ENCODE measurements around the gene OCIAD1.
A peak's percentile ranks its signal among the peaks of the same experiment; 100 is the strongest.
"Not testable (repeated sequence)": the region's sequence is repeated elsewhere in the genome, so short reads cannot be mapped to it uniquely, and the experiment has no call there.

OCIAD1 gene, protein sequence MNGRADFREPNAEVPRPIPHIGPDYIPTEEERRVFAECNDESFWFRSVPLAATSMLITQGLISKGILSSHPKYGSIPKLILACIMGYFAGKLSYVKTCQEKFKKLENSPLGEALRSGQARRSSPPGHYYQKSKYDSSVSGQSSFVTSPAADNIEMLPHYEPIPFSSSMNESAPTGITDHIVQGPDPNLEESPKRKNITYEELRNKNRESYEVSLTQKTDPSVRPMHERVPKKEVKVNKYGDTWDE

DNA sequence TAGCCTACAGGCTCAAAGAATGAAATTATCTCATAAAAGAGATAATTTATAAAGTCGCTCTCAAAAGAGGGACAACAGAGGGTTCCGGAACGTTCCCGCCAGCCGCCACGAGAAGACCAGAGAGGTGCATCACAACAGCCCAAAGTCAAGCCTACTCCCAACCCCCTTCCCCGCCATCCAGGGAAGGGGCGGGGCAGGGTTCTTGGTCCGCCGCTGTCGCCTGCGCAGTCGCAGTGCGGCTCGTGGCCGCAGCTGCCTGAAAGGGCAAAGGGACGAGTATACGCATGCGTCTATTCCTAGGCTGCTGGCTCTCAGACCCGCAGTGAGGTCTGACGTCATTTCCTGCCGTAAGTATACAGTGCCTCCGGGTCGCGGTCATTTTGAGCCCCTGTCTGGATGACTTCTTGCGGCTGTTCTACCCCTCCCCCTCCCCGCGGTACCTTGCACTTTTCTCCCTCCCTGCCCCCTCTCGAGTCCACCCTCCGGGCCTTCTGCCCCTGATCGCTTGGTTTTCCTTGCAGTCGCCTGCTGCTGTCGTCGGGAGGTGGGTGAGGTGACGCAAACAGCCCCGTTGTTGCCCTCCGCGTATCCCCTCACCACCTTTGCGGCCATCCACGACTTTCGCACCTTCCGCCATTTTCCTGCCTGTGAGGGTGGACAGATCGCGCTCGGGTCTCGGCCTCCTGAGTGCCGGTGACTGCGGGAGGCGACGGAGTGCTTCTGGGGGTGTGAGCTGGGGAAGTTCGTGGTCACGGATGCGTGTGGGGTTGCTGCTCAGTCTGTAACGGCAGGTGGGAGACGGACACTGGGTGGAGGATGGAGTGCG, at the start of gene OCIAD1:
Gene OCIAD1, plus strand, starts transcription at position 383 of the 826 bp plus-strand sequence. CDS start 1,537 bp downstream, outside the sequence.
- peak; percentile 97 for DNase-seq

DNA sequence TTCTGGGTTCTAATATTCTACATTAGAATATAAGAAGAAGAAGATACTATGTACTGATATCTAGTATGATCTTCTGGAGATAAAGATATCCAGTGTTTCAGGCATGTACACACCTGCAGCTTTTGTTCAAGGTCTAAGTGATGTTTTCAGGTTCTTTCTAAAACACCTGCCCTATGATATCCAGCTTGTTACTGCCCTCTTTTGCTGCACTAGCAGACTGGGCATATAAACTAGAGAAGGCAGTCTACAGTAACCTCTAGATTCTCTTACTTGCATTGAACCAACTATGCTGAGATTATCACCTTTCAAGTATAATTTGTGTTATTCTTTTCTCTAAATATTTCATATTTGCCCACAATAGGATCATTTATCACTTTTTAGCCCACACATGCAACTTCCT, 48.9 kb upstream of the OCIAD1 start:
- no peak for DNase-seq

DNA sequence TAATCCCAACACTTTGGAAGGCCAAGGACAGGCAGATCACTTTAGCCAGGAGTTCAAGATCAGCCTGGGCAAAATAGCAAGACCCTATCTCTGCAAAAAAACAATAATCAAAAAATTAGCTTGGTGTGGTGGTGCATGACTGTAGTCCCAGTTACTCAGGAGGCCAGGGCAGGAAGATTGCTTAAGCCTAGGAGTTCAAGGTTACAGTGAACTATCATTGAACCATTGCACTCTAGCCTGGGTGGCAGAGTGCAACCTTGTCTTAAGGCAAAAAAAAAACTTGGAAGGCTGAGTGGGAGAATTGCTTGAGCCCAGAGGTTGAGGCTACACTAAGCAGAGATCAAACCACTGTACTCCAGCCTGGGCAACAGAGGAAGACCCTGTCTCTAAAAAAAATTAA, 45.6 kb upstream of the OCIAD1 start:
- DNase-seq, result no peak

DNA sequence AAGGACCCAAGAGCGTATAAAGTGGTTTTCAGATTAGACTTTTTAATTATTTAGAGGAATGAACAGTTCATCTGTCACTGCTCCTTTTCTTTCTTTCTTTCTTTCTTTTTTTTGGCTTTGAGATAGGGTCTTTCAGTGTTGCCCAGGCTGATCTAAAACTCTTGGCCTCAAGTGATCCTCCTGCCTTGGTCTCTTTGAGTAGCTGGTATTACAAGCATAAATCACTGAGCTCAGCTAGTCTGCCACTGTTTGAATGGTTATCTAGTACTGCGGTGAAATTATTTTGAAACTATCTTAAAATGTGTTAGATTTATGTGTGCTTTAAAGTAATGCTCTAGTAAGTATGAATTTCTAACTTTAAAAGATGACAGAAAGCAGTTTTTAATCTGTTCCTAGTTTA, 44.3 kb upstream of the OCIAD1 start:
- no peak for DNase-seq

DNA sequence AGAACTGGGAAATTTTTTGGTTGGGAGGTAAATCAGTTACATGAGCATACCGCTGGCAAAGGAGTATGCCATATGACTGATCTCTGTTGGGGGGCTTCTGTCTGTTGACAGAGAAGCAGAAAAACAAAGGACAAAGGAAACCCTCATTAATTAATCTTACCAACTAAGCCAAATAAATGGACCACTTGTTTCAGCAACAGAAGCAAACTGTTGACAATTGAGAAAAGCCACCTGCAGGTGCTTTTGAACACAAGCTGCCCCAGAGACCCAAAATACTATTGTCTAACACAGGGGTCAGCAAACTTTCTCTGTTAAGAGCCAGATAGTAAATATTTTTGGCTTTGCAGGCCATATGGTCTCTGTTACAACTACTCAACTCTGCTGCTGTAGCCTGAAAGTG, 43.8 kb upstream of the OCIAD1 start:
- no peak for DNase-seq

DNA sequence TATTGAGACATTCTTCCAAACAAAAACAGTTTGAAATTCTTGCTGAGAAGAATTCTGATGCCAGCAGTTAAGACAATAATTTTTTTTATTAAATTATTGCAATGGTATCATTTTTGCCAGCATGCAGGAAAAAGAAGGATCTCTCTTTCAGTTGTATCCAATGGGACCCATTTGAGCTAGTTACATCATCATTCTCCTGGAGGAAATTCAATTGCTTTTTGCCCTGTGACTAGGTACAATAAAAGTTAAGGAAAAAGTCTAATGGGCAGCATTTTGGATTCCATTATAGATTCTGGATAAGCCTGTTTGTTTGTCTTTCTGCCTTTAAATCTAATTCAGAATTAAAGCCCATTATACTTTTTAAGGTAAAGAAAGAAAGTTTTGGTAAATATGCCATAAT, 40.3 kb upstream of the OCIAD1 start:
- no peak for DNase-seq

DNA sequence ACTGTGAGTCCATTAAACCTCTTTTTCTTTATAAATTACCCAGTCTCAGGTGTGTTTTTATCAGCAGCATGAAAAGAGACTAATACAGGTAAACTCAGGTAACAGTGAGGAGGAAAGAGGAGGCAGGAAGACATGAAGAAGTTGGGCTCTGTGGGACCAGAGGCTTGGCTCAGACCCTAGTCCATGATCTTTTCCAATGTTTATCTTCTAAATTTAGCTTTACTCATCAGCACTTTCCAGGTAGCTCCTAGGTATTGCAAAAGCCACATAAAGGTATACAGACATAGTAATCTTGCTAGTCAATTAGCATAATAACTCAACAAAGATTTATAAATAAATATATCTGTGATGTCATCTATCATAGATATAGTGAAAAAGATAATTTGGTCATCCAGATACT, 39.6 kb upstream of the OCIAD1 start:
- no peak for DNase-seq

DNA sequence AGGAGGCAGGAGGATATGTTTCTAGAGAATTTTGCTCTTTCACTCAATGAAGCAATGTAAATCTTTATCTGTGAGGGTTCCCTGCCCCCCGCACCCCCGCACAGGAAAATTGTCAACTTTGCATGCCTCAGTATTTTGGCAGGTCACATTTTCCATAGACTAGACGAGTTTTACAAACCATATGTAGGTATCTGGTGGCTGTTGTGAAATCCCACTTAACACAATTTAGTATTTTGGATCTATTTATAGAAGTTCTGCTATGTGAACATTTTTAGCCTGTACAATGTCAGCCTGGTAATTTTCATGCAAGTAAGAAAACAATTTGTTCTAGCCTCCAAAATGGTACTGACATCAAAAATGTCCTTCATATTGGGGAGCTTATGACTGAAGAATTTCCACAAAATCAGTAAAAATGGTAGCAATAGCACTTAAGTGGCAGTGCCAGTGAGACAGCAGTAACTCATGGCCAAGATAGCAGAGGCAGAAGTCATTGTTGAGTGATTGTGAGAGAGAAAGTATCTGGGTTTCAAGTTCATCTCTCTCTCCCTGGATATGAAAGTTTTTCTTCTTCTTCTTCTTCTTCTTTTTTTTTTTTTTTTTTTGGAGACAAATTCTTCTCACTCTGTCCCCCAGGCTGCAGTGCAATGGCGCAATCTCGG, 38.4 kb upstream of the OCIAD1 start:
- DNase-seq, result no peak

DNA sequence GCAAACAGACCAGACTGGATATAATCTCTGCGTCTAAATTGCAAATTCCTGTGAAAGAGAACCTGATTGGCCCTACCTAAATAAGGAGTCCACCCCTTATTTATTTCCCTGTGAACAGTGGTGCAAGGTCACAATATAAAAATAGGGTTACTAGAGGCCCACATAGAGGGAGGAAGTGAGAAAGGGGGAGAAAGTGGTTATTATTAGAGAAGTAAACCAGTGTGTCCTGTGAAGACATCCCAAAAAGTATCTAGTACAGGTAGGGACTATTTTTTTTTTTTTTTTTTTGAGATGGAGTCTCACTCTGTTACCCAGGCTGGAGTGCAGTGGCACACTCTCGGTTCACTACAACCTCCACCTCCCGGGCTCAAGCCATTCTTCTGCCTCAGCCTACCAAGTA, 35.8 kb upstream of the OCIAD1 start:
- no peak for DNase-seq

DNA sequence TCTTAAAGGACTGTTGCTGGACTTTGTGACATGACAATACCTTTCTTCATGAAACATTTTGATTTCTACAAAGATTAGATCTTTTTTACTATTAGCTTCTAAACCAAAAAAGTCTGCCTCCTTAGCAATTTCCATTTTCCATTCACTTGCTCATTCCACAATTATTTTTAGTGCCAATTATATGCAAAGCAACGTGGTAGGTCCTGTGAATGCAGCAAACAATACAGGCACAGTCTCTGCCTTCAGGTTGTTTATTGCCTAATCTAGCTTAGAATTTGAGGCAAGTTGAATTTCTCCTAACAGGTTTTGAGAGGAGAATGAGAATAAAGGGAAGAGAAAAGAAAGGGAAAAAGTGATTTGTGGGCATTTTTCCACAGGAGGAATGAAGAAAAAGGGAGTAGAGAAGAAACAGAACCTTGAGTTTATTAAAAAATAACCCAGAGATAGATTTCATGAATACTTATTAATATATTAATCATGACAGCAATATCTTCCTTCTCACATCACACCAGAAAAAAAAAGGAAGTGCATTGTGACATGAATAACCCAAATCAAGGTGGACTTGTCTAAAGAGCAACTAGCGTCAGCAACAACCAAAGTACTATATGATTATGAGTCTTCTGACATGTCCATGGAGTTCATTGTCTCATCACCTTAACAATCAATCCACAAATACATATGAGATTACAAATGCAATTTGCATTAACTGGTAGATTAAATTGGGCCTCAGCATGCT, 34.5 kb upstream of the OCIAD1 start:
- DNase-seq, result no peak

DNA sequence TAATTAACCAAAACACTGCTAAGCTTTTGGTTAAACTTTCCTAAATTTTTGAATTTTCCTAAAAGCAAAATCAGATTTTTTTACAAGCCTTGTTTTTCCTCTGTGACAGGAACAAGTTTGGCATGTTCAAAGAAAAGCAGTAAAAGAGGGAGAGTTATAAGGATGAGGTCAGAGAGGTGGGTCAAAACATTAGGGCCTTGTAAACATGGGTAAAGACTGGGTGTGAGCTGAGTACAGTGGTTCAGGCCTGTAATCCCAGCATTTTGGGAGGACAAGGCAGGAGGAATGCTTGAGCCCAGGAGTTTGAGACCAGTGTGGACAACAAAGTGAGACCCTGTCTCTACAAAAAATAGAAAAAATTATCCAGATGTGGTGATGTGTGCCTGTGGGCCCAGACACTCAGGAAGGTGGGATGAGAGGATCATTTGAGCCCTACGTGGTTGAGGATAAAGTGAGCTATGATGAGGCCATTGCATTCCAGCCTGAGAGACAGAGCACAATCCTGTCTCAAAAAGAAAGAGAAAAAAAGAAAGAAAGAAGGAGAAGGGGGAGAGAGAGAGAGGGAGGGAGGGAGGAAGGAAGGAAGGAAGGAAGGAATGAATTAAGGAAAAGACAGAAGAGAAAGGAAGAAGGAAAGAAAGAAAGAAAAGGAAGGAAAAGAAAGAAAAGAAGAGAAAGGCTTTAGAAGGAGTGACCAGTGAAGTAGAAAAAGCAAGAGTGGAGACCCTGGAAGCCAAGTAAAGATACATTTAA, 33.8 kb upstream of the OCIAD1 start:
- no peak for DNase-seq

DNA sequence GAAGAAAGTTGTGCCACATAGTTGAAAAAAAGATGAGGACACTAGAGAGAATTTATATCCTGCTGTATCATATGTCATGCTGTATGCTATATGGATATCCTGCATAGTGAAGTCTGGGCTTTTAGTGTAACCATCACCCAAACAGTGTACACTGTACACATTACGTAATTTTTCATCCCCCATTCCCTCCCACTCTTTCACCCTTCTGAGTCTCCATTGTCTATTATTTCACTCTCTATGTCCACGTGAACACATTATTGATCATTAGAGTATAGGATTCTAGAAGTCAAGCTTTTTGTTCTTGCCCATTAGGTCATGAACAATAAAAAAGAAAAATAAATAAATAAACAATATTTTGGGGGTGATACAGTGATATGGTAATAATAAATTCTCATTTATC, 32.8 kb upstream of the OCIAD1 start:
- no peak for DNase-seq

DNA sequence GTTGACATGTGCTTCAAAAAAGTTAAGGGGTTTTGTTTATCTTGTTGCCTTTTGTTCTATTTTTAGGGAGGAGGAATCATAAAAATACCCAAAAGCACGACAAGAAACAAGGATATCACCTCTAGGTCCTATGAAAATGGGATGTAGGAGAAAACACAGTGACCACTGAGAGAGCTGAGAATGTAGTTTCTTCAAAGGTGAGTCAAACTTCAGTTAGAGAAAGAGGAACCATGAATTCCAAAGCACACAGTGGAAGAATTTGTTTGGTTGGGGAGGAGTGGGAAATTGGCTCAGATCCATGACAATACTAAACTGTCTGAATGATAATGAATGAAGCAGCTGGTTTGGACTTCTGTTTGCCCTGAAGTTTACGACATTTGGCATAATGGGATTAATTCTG, 31.7 kb upstream of the OCIAD1 start:
- DNase-seq, result no peak

DNA sequence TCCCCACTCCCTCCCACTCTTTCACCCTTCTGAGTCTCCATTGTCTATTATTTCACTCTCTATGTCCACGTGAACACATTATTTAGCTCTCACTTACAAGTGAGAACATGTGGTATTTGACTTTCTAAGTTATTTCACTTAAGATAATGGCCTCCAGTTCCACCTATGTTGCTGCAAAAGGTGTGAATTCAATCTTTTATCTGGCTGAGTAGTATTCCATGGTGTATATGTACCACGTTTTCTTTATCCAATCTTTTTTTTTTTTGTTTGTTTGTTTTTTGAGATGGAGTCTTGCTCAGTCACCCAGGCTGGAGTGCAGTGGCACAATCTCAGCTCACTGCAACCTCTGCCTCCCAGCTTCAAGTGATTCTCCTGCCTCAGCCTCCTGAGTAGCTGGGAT, 30.7 kb upstream of the OCIAD1 start:
- DNase-seq, result not testable (repeated sequence)

DNA sequence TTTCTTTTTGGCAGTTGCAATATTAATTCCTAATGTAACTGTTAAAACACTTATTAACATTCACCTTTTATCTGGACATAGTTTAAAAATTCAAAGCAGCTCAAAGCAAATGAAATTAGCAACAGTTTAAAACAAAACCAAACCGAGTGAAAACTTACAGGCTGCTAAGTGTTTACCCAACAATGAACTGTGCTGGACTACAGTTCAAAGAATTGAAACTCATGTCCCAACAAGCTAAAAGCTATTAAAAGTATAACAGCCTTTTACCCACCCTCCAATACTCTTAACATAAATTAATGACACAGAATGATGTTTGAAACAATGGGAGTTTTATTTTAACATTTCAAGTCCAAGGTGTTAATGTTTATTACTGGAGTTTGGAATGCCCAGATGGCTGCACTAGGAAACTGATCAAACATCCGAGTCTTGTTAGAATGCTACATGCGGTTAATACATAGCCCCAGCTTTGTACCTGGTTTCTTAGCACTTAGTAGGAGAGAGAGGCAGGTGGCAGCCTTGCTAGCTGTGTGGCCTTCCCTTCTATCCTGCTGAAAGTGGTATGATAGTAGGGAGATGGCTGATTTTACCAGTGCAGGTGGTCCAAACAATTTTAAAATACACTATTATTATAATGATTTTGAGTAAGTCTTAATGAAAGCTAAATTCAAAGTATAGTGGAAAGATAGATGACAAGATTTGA, 29.7 kb upstream of the OCIAD1 start:
- DNase-seq, result no peak

DNA sequence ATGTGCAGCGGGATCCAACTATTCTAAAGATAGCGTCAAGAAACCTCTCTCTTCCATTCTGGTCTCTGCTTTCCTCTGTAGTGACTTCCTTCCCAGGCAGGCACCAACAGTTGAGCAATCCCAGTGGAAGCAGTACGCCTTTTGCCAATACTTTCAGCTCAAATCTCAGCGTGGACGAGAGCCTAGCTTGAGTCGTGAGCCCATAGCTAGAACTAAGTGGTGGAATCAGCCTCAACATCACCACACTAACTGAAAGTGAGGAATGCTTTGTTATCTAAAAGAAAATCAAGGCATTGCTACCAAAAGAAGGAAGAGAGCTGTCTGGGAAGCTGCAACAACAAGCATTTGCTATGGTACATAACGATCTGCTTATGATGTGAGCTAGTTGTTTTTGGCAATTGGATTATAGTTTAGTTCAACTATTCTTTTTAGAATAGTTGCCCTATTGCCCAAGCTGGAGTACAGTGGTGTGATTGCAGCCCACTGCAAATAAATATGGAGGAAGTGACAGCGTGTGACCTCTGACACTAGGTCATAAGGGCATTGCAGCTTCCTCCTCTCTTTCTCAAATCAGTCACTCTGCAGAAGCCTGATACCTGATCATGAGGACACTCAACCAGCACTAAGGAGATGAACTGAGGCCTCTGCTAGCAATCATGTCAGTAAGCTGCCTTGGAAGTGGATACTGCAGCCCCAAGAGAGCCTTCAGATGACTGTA, 26.1 kb upstream of the OCIAD1 start:
- no peak for DNase-seq

DNA sequence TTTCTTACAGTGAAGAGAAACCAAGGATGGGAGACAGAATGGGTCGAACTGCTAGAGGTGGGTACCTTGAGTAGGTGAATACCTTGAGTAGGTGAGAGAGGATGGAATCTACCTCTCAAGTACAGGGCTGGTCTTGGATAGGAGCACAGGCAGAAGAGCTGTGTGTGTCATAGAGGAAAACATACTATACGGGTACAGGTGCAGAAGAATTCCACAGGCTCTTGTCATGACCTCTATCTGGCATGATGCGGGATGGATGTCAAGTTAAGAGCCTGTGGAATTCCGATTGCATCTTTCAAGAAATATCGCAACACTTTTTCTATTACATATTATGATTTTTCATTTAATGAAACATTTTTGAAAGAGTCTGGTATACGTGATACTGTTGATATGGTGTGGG, 18.0 kb upstream of the OCIAD1 start:
- no peak for DNase-seq

DNA sequence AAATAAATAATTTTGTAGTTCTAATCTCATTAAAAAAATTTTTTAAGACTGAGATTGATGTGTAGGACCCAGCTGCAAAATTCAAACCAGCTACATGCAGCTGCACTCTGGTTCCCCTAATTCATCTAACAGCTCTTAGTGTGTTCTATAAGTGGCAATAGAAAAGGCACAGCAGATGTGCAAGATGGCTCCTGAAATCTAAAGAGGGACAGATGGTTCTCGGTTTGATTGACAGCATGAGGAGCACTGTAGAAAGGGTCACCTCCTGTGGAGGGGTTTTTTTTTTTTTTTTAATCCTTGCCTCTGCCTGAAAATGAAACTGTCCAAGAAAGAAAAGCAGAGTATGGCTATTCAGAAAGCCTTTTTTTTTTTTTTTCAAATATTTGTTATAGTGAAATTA, 16.9 kb upstream of the OCIAD1 start:
- no peak for DNase-seq

DNA sequence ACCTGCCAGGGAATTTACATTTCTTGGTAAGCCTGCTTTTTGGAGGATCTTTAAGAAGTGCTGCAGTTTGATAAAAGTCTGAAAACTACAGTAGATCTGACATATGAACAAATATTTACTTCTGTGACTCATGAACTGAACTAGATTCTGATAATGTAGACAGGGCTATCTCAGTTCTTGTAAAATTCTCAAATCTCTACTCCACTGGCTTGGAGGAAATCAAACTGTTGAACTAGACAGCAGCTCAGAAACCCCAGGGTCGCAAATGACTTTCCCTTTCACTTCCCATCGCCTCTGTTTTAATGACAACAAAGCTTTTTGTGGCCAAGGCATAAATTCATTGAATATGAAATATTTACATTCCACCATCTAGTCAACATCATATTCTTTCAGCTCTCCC, 15.4 kb upstream of the OCIAD1 start:
- DNase-seq, result no peak

DNA sequence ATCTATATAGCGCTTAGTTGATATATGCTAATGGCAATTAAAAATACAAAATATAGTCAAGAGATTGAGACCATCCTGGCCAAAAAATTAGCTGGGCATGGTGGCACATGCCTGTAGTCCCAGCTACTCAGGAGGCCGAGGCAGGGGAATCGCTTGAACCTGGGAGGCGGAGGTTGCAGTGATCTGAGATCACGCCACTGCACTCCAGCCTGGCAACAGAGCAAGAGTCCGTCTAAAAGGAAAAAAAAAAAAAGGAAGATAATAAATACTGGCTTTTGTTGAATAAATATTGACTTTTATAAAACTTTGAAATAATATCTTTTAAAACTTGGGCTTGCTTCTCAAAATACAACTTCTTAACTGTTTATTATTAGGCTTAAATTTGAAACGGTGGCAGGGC, 14.6 kb upstream of the OCIAD1 start:
- not testable (repeated sequence) for DNase-seq

DNA sequence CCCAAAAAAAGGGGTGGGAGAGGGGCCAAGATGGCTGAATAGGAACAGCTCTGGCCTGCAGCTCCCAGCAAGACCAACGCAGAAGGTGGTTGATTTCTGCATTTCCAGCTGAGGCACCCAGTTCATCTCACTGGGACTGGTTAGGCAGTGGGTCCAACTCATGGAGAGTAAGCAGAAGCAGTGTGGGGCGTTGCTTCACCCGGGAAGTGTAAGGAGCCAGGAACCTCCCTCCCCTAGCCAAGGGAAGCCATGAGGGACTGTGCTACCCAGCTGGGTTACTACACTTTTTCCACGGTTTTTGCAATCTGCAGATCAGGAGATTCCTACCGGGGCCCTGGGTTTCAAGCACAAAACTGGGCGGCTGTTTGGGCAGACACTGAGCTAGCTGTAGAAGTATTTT, 13.9 kb upstream of the OCIAD1 start:
- DNase-seq, result no peak

All from NCI-H1930 (cell line).